Mononuclear cell (primary cell): ENCODE data around the gene FAM120A. TPM values are rescaled to one million over a fixed set of nuclear protein-coding genes. Genes with fewer than 3 reads are reported as not detected.
"Not testable (repeated sequence)": the region's sequence is repeated elsewhere in the genome, so short reads cannot be mapped to it uniquely, and the experiment has no call there.

Source experiments
- H3K27me3 ChIP-seq: 2 replicates; pipeline ENCODE4 v1.6.0; 2011; ENCODE audit warnings: low read length, control low read depth; ENCODE audit not compliant: insufficient read depth
- H3K4me1 ChIP-seq: 2 replicates; pipeline ENCODE4 v1.5.1; 2011; ENCODE audit warnings: mild to moderate bottlenecking, low read length, control low read depth; ENCODE audit not compliant: insufficient read depth
- H3K4me3 ChIP-seq: 2 replicates; pipeline ENCODE4 v1.5.1; 2011; ENCODE audit warnings: mild to moderate bottlenecking, low read length, moderate library complexity
- H3K9me3 ChIP-seq: 2 replicates; pipeline ENCODE4 v1.5.1; 2011; ENCODE audit warnings: low read depth, mild to moderate bottlenecking, control low read depth, low read length
- total RNA-seq: library from RNA; depleted of rRNA; stranded (reverse); fragments of >200 nt; gene quantifications from one replicate; pipeline ENCODE4 v1.2.3, GENCODE V29; 2012

FAM120A gene
- total RNA-seq, 1 donor, result 90.6 TPM

DNA sequence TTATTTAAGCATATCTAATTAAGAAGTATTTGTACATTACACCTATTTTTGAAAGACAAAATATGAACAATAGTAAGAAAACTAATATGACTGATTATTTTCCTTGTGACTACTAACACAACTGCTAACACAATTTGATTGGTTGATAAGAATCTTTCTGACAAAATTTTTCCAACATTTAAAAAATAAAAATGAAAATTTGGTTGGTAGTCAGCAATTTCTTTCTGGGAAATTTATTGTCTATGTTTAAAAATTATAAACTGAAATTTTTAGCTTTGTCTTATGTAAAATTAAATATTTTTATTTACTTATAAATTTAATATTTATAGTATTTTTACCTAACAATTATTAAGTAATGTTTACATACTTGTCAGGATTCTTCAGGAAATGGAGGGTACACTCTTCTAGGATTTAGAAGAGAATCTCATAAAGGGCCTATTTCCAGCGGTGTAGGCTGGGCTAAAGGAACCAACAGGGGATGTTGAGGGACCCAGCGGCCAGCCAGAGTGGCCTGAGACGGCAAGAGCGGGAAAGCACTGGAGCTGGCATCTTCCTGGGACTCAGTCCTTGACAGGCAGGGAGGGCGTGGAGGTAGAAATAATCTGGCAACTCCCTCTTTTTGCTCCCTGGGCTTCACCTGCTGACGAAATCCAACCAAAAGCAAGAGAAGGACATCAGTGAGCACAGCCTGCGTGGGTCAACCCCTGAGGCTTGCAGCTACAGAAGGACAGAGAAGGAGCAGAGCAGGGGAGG, 14.7 kb upstream of the FAM120A start:
- Histone ChIP-seq H3K27me3 (no peaks in the 10 kb centered on the region), H3K4me3 (no peak overlapping the region), H3K9me3 (no peaks in the 10 kb centered on the region), H3K4me1 (no peaks in the 10 kb centered on the region)

DNA sequence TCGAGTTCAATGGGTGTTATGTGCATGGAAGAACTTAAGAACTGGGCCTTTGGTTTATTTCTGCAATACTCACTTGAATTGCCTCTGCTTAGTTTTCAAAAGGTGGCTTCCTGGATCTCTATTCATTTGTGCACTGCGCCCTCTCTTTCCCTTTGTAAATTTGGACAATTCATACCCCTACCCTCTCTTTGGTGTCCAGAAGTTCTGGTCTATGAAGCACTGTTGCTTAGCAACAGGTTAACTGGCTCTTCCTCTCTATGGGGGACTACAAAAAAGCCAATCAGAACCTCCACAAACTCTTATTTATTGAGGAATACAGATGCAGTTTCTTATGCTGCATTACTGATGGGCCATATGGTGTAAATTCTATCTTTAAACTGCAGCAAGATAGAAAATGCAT, 13.5 kb upstream of the FAM120A start:
- H3K4me1 ChIP-seq, result no peaks in the 10 kb centered on the region
- no peaks in the 10 kb centered on the region for H3K9me3 ChIP-seq
- no peaks in the 10 kb centered on the region for H3K27me3 ChIP-seq
- no peak overlapping the region for H3K4me3 ChIP-seq

DNA sequence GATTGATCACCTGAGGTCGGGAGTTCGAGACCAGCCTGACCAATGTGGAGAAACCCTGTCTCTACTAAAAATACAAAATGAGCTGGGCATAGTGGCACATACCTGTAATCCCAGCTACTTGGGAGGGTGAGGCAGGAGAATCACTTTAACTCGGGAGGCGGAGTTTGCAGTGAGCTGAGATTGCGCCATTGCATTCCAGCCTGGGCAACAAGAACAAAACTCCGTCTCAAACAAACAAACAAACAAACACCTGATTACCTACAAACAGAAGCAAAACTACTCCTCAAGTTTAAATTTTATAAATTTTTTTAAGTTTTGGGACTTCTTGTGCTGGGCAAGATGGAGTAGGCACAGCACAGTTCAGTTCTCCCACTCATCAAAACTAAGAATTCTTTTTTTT, 12.2 kb upstream of the FAM120A start:
- H3K4me1 ChIP-seq, H3K9me3 ChIP-seq, H3K4me3 ChIP-seq: not testable (repeated sequence)

DNA sequence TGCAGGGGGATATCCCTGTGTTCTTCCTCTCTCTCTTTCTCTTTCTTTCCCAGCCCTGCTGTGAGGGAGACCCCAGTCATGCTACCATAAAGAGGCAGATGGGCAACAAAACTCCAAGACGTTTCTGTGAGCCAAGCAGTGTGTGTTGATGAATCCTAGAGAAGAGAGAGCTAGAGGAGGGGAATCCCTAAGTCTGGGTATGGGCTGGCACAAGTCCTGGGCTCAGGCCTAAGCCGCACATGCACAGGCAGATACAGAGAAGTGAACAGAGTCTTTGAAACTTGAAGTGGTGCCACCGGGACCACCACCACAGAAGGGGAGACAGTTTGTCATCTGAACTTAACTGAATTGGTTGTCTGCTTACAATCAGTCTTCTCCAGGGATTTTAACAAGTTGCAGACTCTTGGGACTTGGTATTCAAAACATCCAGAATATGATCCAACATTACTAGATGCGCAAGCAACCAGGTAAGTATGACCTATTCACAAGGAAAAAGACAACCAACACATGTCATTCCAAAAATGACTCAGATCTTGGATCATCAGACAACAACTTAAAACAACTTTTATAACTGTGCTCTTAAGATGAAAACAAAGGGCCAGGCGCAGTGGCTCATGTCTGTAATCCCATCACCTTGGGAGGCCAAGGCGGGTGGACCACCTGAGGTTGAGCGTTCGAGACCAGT, 10.4 kb upstream of the FAM120A start:
- Histone ChIP-seq H3K9me3 (no peaks in the 10 kb centered on the region), H3K4me1 (no peaks in the 10 kb centered on the region), H3K4me3 (no peak overlapping the region), H3K27me3 (no peaks in the 10 kb centered on the region)

More for the DNA sequence above, 12.2 kb upstream of the FAM120A start:
- not testable (repeated sequence) for H3K27me3 ChIP-seq

DNA sequence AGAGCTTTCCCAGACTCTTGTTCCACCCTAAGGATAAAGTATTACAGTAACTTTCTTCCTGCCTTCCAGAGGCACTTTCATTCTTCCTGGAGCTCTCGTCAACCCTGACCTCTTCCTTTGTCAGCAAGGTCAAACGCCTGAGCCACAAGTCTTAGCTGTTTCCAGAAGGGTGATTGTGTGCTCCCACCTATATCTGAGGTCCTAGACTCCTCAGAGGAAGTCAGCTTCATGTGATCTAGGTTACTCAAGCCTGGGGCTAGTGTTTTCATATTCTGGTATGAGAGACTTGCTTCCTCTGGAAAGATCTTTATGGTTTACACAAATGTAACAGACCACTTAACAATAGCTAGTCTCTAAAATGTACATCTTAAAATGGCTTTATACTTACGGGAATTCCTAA, 5.4 kb upstream of the FAM120A start:
- Histone ChIP-seq H3K4me3 (no peak overlapping the region), H3K27me3 (no peaks in the 10 kb centered on the region), H3K9me3 (no peaks in the 10 kb centered on the region), H3K4me1 (peaks cover 18% of the 10 kb centered on the region)

DNA sequence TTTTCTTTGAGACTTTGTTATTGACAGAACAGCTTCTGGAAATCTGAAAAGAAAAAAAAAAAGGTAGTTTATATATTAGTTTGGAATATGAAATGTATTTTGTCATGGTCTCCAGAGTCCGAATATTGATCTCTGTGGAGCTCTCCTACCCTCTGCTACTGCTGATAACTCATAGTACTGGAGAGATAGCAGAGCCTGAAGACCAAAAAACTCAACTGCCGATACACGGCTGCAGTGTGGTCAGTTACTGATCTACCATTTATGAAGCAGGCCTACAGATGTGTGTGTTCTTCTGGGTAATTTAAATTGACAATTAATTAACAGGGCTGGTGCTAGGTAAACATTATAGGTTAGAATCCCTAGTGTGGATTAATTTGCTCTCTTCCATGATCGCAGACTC, 3.8 kb upstream of the FAM120A start:
- peaks cover 18% of the 10 kb centered on the region for H3K4me1 ChIP-seq
- H3K4me3 ChIP-seq, result no peak overlapping the region
- H3K9me3 ChIP-seq, result no peaks in the 10 kb centered on the region
- H3K27me3 ChIP-seq, result no peaks in the 10 kb centered on the region

DNA sequence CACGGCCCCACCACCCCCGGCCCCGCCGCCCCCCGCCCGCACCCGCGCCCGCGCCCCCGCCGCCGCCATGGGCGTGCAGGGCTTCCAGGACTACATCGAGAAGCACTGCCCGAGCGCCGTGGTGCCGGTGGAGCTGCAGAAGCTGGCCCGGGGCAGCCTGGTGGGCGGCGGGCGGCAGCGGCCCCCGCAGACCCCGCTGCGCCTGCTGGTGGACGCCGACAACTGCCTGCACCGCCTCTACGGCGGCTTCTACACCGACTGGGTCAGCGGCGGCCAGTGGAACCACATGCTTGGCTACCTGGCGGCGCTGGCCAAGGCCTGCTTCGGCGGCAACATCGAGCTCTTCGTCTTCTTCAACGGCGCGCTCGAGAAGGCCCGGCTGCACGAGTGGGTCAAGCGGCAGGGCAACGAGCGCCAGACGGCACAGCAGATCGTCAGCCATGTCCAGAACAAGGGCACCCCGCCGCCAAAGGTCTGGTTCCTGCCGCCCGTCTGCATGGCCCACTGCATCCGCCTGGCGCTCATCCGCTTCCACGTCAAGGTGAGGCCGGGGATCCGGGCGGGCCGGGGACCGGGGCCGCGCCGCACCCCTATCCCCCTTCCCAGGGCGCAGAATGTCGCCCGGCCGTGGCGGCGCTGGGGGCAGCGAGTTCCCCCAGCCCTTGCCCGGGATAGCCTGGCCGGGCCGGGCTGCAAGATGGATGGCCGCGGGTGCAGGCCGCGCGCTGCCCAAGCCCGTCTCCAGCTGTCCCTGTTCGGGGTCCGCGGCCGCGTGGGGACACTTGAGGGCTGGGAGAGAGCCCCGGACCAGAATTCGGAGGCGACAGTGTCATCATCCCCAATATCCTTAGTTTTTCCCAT, 594 bp downstream of the FAM120A start:
- peak overlapping the region; percentile 81 for H3K4me3 ChIP-seq
- no peaks in the 10 kb centered on the region for H3K9me3 ChIP-seq
- H3K4me1 ChIP-seq, result peaks cover 40% of the 10 kb centered on the region
- no peaks in the 10 kb centered on the region for H3K27me3 ChIP-seq

DNA sequence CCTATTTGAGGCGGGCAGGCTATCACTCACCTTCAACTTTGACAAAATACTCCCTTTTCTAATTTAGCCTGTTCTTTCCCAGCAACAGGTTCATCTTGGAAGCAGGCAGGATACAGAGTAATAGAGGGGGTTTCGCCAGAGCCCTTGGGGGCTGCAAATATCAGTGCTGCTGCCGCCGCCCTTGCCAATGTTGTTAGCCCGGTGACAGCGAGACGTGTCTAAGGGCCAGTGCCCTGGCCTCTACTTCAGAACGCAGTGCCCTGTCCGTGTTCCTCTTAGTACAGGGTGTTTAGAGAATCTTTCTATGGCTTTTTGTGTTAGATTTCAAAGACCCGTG, 1.2 kb downstream of the FAM120A start:
- H3K9me3 ChIP-seq, result no peaks in the 10 kb centered on the region
- H3K27me3 ChIP-seq, result no peaks in the 10 kb centered on the region
- H3K4me3 ChIP-seq, result peak overlapping the region; percentile 81
- H3K4me1 ChIP-seq, result peaks cover 44% of the 10 kb centered on the region

DNA sequence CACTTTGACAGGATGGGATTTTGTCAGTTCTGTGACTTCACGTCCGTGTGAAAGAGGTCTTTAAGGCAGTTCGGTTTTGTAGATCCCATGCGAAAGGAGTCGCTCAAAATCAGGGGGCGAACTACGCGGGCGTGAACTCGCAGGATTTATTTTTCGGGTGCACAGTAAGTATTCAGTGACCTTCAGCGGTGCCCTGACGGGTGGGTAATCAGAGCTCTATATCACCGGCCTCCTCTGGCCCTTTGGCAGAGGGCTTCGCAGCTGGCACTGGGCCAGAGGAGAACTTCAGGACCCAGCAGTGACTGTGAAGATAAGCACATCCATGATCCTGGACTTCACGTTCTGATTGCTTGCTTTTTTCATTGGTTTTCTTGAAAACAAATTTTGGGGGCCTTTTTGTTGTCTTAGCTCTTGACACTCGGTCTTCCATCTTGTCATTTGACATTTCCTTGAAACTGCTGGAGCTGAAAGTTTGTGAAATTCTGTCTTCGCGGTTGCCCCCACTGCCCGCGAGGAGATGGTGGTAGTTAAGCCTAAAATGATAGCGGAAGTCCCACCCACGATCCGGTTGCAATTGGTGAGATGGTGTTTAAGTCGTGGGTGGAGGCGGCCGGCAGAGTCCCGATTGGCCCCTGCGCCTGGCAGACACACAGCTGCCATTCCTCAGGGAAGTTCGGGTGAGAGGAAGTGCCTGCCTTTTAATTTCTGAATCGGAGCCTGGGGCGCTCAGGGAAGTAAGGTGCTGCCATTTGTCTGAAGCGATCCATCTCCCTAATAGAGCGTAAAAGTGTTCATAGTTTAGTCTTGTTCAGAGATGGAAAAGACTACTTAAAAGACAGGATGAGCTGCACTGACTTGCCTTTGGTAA, 1.8 kb downstream of the FAM120A start, which contains the start of gene FAM120AOS:
Gene FAM120AOS (minus strand): TSS at position 535 of the 868 bp plus-strand sequence. CDS start 872 bp downstream, outside the sequence.
- Histone ChIP-seq H3K4me3 (peak within 1 kb of the TSS; percentile 81), H3K4me1 (peaks cover 50% of the 10 kb centered on the region), H3K9me3 (no peaks in the 10 kb centered on the region), H3K27me3 (no peaks in the 10 kb centered on the region)

DNA sequence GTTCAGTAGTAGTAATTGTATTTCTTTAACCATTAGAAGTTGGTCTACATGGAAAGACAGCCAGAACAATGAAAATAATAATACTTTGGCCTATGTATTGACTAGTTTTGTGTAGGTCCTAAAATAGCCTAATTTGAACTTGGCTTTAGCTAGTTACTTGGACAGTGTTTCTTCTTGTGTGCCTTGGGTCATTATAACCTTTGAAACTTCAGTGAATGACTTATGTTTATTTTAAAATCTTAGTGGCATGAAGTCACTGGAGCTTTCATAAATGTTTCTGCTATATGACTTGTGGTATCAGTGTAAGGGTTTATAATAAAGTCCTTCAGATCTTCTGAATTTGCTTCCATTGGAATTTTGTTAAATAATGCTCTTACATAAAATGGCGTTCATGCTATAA, 4.5 kb downstream of the FAM120A start:
- Histone ChIP-seq H3K27me3 (no peaks in the 10 kb centered on the region), H3K9me3 (no peaks in the 10 kb centered on the region), H3K4me1 (peaks cover 55% of the 10 kb centered on the region), H3K4me3 (no peak overlapping the region)

DNA sequence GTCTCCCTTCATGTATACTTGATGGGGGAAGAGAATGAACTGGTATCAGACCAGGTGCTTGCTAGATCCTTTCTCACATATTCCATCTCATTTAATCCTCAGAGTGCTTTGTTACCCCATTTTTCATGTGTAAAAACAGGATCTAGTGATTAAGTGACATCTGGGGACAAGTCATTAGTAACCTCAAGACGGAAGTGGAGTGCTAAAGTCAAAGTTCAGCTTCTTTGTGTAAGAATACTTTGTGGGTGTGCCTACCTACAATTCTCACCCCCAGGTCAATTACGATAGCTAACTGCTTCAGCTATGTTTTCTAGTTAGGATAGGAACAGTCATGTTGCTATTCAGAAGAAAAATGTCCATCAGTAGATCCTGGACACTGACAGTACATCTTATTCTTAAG, 5.0 kb downstream of the FAM120A start:
- Histone ChIP-seq H3K4me3 (no peak overlapping the region), H3K27me3 (no peaks in the 10 kb centered on the region), H3K9me3 (no peaks in the 10 kb centered on the region), H3K4me1 (peaks cover 56% of the 10 kb centered on the region)

DNA sequence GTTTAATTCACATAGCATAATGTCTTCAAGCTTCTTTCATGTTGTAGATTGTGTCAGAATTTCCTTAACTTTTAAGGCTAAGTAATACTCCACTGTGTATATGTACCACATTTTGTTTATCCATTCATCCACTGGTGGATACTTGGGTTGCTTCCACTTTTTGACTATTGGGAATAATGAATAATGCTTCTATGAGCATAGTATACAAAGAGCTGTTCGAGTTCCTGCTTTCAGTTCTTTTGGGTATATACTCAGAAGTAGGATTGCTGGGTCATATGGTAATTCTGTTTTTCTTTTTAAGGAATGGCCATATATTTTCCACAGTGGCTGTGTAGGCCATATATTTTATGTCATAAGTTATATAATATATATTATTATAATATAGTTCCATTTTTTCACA, 5.5 kb downstream of the FAM120A start:
- H3K27me3 ChIP-seq, result no peaks in the 10 kb centered on the region
- peaks cover 60% of the 10 kb centered on the region for H3K4me1 ChIP-seq
- no peaks in the 10 kb centered on the region for H3K9me3 ChIP-seq
- H3K4me3 ChIP-seq, result no peak overlapping the region

DNA sequence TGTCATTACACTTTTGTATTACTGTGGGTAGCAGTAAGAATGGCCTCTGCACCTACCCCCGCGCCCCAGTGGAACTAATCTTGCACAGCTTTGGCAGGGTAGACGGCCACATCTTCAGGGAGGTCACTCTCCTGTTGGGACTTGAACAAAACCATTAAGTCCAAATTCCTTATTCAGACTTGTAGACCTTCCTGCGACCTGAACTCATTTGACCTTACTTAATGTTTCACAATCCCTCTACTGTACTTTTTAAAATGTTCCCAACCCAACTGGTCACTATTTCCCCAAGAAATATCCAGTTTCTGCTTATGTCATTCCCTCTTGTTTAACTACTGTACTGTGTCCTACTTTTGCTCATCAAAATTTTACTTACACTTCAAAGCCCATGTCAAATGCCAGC, 7.2 kb downstream of the FAM120A start:
- Histone ChIP-seq H3K4me1 (peaks cover 74% of the 10 kb centered on the region), H3K9me3 (no peaks in the 10 kb centered on the region), H3K4me3 (no peak overlapping the region), H3K27me3 (no peaks in the 10 kb centered on the region)

DNA sequence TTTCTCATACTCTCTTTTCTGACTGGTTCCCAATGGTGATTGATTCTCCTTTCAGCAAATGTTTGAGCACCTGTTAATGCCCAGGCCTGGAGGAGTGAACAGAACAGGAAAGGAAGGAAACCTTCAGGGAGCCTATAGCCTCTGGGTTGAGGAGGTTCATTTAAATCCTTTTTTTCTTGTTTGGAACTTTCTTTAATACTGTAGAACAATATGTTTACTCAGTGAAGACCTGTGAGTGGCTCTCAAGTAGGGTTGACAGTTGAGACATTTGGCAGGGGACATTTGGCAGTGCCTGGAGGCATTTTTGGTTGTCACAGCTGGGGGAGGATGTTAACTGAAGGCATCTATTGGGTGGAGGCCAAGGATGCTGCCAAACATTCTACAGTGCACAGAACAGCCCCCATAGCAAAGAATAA, 8.0 kb downstream of the FAM120A start:
- Histone ChIP-seq H3K4me3 (no peak overlapping the region), H3K4me1 (peaks cover 70% of the 10 kb centered on the region), H3K27me3 (no peaks in the 10 kb centered on the region), H3K9me3 (no peaks in the 10 kb centered on the region)
